ENCODE data around the gene PCBP3. TPM values are rescaled to one million over a fixed set of nuclear protein-coding genes. Genes with fewer than 3 reads are reported as not detected.

Gene PCBP3
- polyA plus RNA-seq, 1 experiment = 1.6 TPM

- ChIA-PET POLR2A (interaction anchor here (1.0 kb wide), 1 partner anchor 115 kb away, joined by 10 read pairs; no protein-coding TSS in a partner anchor), CTCF (no interaction called here)
- DNase-seq (ENCODE audit: low read depth, low spot score) = no peak
- Histone ChIP-seq H3K9me3 (ENCODE audit: control insufficient read depth, insufficient read depth, low read length) (peaks cover 17% of the 10 kb centered on the region; the same call in 1 of the 2 replicates), H3K4me3 (ENCODE audit: low read depth, low read length) (peak overlapping the region; percentile 98), H3K27me3 (ENCODE audit: control insufficient read depth, insufficient read depth, low read length) (no peaks in the 10 kb centered on the region), H3K27ac (ENCODE audit: low read depth, low read length) (no peak overlapping the region)
- no peak for TF ChIP-seq CTCF (IDR thresholded peaks at IDR 0.05; ENCODE audit: low read depth, low read length)
These were observed 341.1 kb downstream of the PCBP3 start for GRCh38 chr21:45984584-45985095.

- H3K27ac ChIP-seq (ENCODE audit: low read depth, low read length) = peak overlapping the region; percentile 11
These were observed 342.2 kb downstream of the PCBP3 start for GRCh38 chr21:45985471-45986315.

GRCh38 chr21:45986316-45987051 is 343.0 kb downstream of the PCBP3 start:
- ChIA-PET POLR2A (no interaction called here), CTCF (no interaction called here)
- Histone ChIP-seq H3K27me3 (ENCODE audit: control insufficient read depth, insufficient read depth, low read length) (no peaks in the 10 kb centered on the region), H3K27ac (ENCODE audit: low read depth, low read length) (peak overlapping the region; percentile 11), H3K9me3 (ENCODE audit: control insufficient read depth, insufficient read depth, low read length) (peaks cover 17% of the 10 kb centered on the region; the same call in 1 of the 2 replicates), H3K4me3 (ENCODE audit: low read depth, low read length) (no peak overlapping the region)
- TF ChIP-seq CTCF (IDR thresholded peaks at IDR 0.05; ENCODE audit: low read depth, low read length) = no peak
- DNase-seq (ENCODE audit: low read depth, low spot score) = no peak

More at GRCh38 chr21:45985471-45986315, 342.2 kb downstream of the PCBP3 start:
- H3K4me3 ChIP-seq (ENCODE audit: low read depth, low read length) = peak overlapping the region; percentile 98
- no peak for DNase-seq (ENCODE audit: low read depth, low spot score)
- peaks cover 17% of the 10 kb centered on the region; the same call in 1 of the 2 replicates for H3K9me3 ChIP-seq (ENCODE audit: control insufficient read depth, insufficient read depth, low read length)
- TF ChIP-seq CTCF (IDR thresholded peaks at IDR 0.05; ENCODE audit: low read depth, low read length) = no peak
- ChIA-PET CTCF (no interaction called here), POLR2A (interaction anchor here (1.0 kb wide), 1 partner anchor 114 kb away, joined by 10 read pairs; no protein-coding TSS in a partner anchor)
- H3K27me3 ChIP-seq (ENCODE audit: control insufficient read depth, insufficient read depth, low read length) = no peaks in the 10 kb centered on the region

- H3K27ac ChIP-seq (ENCODE audit: low read depth, low read length) = no peak overlapping the region
- H3K4me3 ChIP-seq (ENCODE audit: low read depth, low read length) = no peak overlapping the region; the same call in 1 of the 2 replicates
- no peak for DNase-seq (ENCODE audit: low read depth, low spot score)
- CTCF ChIA-PET = no interaction called here
- TF ChIP-seq CTCF (IDR thresholded peaks at IDR 0.05; ENCODE audit: low read depth, low read length) = no peak
- POLR2A ChIA-PET = no interaction called here
- H3K9me3 ChIP-seq (ENCODE audit: control insufficient read depth, insufficient read depth, low read length) = peaks cover 12% of the 10 kb centered on the region; the same call in 1 of the 2 replicates
- no peaks in the 10 kb centered on the region for H3K27me3 ChIP-seq (ENCODE audit: control insufficient read depth, insufficient read depth, low read length)
These were observed 343.7 kb downstream of the PCBP3 start for GRCh38 chr21:45987121-45987711.
